ENCODE results near the gene PPFIA1. TPM values are rescaled to one million over a fixed set of nuclear protein-coding genes. Genes with fewer than 3 reads are reported as not detected.
"Not testable (repeated sequence)": the region's sequence is repeated elsewhere in the genome, so short reads cannot be mapped to it uniquely, and the experiment has no call there.

Gene PPFIA1
- total RNA-seq, 2 experiments from 2014 or later = 40.1 to 40.3 TPM

DNA sequence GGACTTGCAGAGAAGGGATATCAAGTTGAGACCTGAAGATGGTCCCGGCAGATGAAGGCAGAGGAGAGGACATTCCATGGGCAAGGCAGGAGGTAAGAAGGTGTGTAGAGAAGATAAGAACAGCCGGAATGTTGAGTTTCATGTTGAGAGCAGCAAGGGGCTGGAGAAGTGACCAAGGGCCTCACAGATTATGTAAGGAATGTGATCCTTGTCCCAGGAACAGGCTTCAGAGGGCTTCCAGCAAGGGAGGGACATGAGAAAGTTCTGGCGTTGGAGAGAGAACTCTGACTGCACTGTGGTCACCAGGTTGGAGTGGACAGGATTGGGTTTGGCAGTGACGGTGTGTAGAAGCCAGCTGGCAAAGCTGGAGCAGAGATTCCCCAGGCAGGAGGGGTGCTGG lies 27.6 kb upstream of the PPFIA1 start:
- H3K27ac Mint-ChIP-seq = no peak overlapping the region
- POLR2A ChIA-PET = no interaction called here
- H3K36me3 Mint-ChIP-seq = no peaks in the 10 kb centered on the region
- peaks cover 2% of the 10 kb centered on the region for H3K9me3 Mint-ChIP-seq
- DNase-seq (no peak), ATAC-seq (ENCODE audit: low read depth) (no peak)
- peaks cover 11% of the 10 kb centered on the region for H3K27me3 Mint-ChIP-seq
- no peaks in the 10 kb centered on the region for H3K4me1 Mint-ChIP-seq
- no peak overlapping the region for H3K4me3 Mint-ChIP-seq

DNA sequence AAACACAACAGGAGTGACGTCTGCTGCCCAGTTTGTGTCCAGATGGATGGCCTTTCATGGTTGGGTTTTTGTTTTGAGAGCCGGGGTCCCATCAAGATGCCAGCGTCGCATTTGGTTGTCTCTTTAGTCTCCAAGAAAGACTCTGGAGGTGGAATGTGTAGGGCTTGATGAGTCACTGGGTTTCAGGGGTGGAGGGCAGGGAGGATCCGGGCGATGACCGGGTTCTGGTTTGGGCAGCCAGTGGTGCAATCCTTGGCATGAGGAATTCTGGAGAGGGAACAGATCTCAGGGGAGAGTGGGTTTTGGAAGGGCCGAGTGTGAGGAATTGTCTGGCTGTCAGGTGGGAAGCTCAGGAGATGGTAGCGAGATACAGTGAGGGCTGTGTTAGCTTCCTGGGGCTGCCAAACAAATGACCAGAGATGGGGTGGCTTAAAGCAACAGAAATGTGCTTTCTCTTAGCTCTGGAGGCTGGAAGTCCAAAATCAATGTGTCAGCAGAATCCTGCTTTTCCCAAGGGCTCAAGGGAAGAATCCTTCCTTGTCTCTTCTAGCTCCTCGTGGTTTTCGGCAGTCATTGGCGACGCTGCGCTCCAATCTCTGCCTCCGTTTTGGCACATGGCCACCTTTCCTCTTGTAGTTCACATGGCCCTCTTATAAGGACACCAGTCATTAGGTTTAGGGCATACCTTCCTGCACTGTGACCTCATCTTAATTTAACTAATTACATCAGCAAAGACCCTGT lies 26.4 kb upstream of the PPFIA1 start:
- Mint-ChIP-seq H3K27me3 (peaks cover 11% of the 10 kb centered on the region), H3K9me3 (peaks cover 2% of the 10 kb centered on the region), H3K4me1 (no peaks in the 10 kb centered on the region), H3K36me3 (no peaks in the 10 kb centered on the region), H3K4me3 (no peak overlapping the region), H3K27ac (no peak overlapping the region)
- POLR2A ChIA-PET = no interaction called here
- DNase-seq (no peak), ATAC-seq (ENCODE audit: low read depth) (no peak)

GRCh38 chr11:70244698-70245097 lies 25.8 kb upstream of the PPFIA1 start:
- Mint-ChIP-seq H3K9me3 (peaks cover 2% of the 10 kb centered on the region), H3K27ac (no peak overlapping the region), H3K36me3 (no peaks in the 10 kb centered on the region), H3K27me3 (peaks cover 11% of the 10 kb centered on the region), H3K4me1 (no peaks in the 10 kb centered on the region), H3K4me3 (no peak overlapping the region)
- no peak for ATAC-seq (ENCODE audit: low read depth)
- POLR2A ChIA-PET = no interaction called here
- no peak for DNase-seq

DNA sequence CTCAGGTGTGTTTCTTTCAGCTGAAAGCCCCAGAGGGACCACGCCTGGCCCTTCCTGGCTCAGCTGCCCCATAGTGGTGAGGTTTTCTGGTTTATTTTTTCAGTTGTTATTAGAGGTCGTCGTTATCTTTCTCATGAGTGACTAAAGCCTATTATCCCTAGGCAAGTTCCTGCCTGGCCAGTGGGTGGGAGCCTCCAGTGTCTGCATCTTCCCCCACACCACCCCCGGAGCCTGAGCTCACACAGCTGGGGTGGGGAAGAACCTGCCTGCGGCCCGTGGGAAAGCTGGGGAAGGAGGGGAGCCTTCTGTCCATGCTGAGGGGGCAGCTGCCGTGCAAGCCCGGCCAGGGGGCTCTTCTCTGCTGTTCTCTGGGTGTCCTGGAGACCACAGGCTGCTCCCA lies 24.3 kb upstream of the PPFIA1 start:
- DNase-seq (no peak), ATAC-seq (ENCODE audit: low read depth) (no peak)
- Mint-ChIP-seq H3K27ac (no peak overlapping the region), H3K36me3 (no peaks in the 10 kb centered on the region), H3K4me1 (no peaks in the 10 kb centered on the region), H3K27me3 (peaks cover 8% of the 10 kb centered on the region), H3K4me3 (no peak overlapping the region), H3K9me3 (peaks cover 2% of the 10 kb centered on the region)
- POLR2A ChIA-PET = no interaction called here

- Mint-ChIP-seq H3K36me3 (no peaks in the 10 kb centered on the region), H3K4me1 (no peaks in the 10 kb centered on the region), H3K9me3 (peaks cover 2% of the 10 kb centered on the region), H3K27ac (no peak overlapping the region), H3K27me3 (peaks cover 8% of the 10 kb centered on the region), H3K4me3 (no peak overlapping the region)
- ATAC-seq (ENCODE audit: low read depth) (no peak), DNase-seq (no peak)
- POLR2A ChIA-PET = no interaction called here
Measured at GRCh38 chr11:70247042-70247709, 23.3 kb upstream of the PPFIA1 start.

- no peak for ATAC-seq (ENCODE audit: low read depth)
- Mint-ChIP-seq H3K27ac (no peak overlapping the region), H3K4me3 (no peak overlapping the region), H3K9me3 (peaks cover 2% of the 10 kb centered on the region), H3K36me3 (no peaks in the 10 kb centered on the region), H3K27me3 (peaks cover 7% of the 10 kb centered on the region), H3K4me1 (no peaks in the 10 kb centered on the region)
- POLR2A ChIA-PET = no interaction called here
- no peak for DNase-seq
Measured at GRCh38 chr11:70247710-70248072, 22.8 kb upstream of the PPFIA1 start.

GRCh38 chr11:70250876-70251658 lies 19.4 kb upstream of the PPFIA1 start:
- Mint-ChIP-seq H3K36me3 (no peaks in the 10 kb centered on the region), H3K4me3 (no peak overlapping the region), H3K27me3 (peaks cover 2% of the 10 kb centered on the region), H3K9me3 (peaks cover 2% of the 10 kb centered on the region), H3K4me1 (no peaks in the 10 kb centered on the region), H3K27ac (no peak overlapping the region)
- no peak for ATAC-seq (ENCODE audit: low read depth)
- POLR2A ChIA-PET = no interaction called here
- DNase-seq = no peak

GRCh38 chr11:70251659-70252321 lies 18.7 kb upstream of the PPFIA1 start:
- DNase-seq = no peak
- POLR2A ChIA-PET = no interaction called here
- Mint-ChIP-seq H3K9me3 (peaks cover 2% of the 10 kb centered on the region), H3K4me1 (no peaks in the 10 kb centered on the region), H3K36me3 (no peaks in the 10 kb centered on the region), H3K27me3 (peaks cover 2% of the 10 kb centered on the region), H3K27ac (no peak overlapping the region), H3K4me3 (no peak overlapping the region)
- ATAC-seq (ENCODE audit: low read depth) = no peak

DNA sequence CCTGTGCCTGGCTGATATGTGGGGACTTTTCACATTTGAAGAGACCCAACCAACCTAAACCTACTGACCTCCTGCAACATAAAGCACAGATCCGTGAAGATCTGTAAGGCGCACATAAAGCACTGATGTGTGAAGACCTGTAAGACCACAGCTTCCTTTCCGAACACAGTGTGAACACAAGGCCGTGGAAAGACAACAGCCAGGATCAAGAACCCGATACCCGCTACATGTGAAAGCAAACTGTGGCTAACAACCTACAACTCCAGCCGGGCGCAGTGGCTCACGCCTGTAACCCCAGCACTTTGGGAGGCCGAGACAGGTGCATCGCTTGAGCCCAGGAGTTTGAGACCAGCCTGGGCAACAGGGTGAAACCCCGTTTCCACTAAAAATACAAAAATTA lies 17.6 kb upstream of the PPFIA1 start:
- no peaks in the 10 kb centered on the region for H3K9me3 Mint-ChIP-seq
- no peaks in the 10 kb centered on the region for H3K36me3 Mint-ChIP-seq
- POLR2A ChIA-PET = no interaction called here
- no peak for ATAC-seq (ENCODE audit: low read depth)
- H3K27me3 Mint-ChIP-seq = peaks cover 2% of the 10 kb centered on the region
- no peak overlapping the region for H3K4me3 Mint-ChIP-seq
- H3K4me1 Mint-ChIP-seq = no peaks in the 10 kb centered on the region
- DNase-seq = no peak
- H3K27ac Mint-ChIP-seq = no peak overlapping the region

- POLR2A ChIA-PET = no interaction called here
- no peaks in the 10 kb centered on the region for H3K36me3 Mint-ChIP-seq
- H3K4me3 Mint-ChIP-seq = no peak overlapping the region
- no peaks in the 10 kb centered on the region for H3K4me1 Mint-ChIP-seq
- peaks cover 4% of the 10 kb centered on the region for H3K27me3 Mint-ChIP-seq
- DNase-seq (no peak), ATAC-seq (ENCODE audit: low read depth) (no peak)
- H3K9me3 Mint-ChIP-seq = no peaks in the 10 kb centered on the region
- H3K27ac Mint-ChIP-seq = no peak overlapping the region
Measured at GRCh38 chr11:70255477-70256116, 14.9 kb upstream of the PPFIA1 start.

DNA sequence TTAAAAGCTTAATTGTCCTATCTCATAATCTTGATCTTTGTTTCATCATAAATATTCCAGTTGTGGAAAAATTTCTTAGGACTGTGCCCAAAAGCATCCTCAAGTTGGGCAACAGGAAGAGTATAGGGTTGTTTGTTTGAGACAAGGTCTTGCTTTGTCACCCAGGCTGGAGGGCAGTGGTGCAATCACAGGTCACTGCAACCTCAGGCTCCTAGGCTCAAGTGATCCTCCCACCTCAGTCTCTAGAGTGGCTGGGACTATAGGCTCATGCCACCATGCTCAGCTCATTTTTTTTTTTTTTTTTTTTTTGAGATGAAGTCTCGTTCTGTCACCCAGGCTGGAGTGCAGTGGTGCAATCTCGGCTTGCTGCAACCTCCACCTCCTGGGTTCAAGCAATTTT lies 11.4 kb upstream of the PPFIA1 start:
- H3K4me3 Mint-ChIP-seq; H3K27me3 Mint-ChIP-seq; DNase-seq; POLR2A ChIA-PET; H3K36me3 Mint-ChIP-seq; H3K4me1 Mint-ChIP-seq; H3K27ac Mint-ChIP-seq; ATAC-seq (ENCODE audit: low read depth); H3K9me3 Mint-ChIP-seq: not testable (repeated sequence)

DNA sequence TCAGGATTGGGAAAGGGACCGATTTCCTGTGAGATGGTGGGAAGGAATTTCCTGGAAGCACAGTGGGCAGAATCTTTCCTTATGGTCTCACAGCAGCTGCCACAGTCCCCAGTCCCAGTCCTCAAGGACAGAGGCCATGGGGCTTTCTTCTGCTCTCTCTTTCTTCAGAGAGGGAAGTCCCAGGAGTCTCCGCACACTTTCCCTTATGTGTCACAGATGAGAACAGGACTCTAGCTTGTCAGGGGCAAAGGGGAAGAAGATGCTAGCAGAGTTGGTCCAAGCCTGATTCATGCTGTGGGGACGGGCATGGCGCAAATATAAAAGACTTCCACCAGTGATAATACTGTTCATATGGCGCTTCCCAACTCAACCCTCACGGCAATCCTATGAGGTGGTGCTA lies 7.5 kb upstream of the PPFIA1 start:
- peaks cover 2% of the 10 kb centered on the region for H3K4me1 Mint-ChIP-seq
- no peaks in the 10 kb centered on the region for H3K36me3 Mint-ChIP-seq
- no peaks in the 10 kb centered on the region for H3K9me3 Mint-ChIP-seq
- H3K27me3 Mint-ChIP-seq = peaks cover 17% of the 10 kb centered on the region
- H3K27ac Mint-ChIP-seq = no peak overlapping the region
- POLR2A ChIA-PET = no interaction called here
- H3K4me3 Mint-ChIP-seq = no peak overlapping the region
- ATAC-seq (ENCODE audit: low read depth) = no peak
- no peak for DNase-seq

DNA sequence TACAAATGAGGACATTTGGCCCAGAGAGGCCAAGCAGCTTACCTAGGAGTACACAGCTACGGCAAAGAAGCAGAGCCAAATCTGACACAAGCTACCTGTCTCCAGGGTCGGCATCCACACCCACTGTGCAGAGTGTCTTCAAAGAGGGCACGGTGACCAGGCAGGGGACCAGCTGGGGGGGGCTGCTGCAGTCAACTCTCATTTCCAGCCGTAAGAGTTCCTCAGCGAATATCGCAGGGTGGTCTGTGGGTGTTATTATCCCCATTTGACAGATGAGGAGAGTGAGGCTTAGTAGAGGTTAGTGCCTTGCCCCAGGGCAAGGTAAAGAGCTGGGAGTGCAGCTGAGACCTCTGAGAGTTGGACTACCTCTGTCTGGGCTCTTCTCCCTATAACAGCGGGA lies 7.1 kb upstream of the PPFIA1 start:
- POLR2A ChIA-PET = no interaction called here
- DNase-seq (no peak), ATAC-seq (ENCODE audit: low read depth) (no peak)
- no peak overlapping the region for H3K4me3 Mint-ChIP-seq
- H3K9me3 Mint-ChIP-seq = no peaks in the 10 kb centered on the region
- peaks cover 17% of the 10 kb centered on the region for H3K27me3 Mint-ChIP-seq
- peaks cover 2% of the 10 kb centered on the region for H3K4me1 Mint-ChIP-seq
- no peaks in the 10 kb centered on the region for H3K36me3 Mint-ChIP-seq
- no peak overlapping the region for H3K27ac Mint-ChIP-seq
